BLaER1 treated with 17β-estradiol and CSF1 and Interleukin-3, amounts not matched to agents 10 nM and 100 nM (cell line): Measurements from ENCODE around the gene HDHD5.
A peak's percentile ranks its signal among the peaks of the same experiment; 100 is the strongest.

ENCODE experiments used
- H3K27ac ChIP-seq, 11 experiments: shearing (Covaris generic); formaldehyde crosslinking; 2 replicates each; pipeline ENCODE4 v1.8.1; 2022
- H3K27me3 ChIP-seq, 11 experiments: shearing (Covaris generic); formaldehyde crosslinking; 2 replicates each; pipeline ENCODE4 v1.8.1; 2022
- H3K36me3 ChIP-seq, 11 experiments: shearing (Covaris generic); formaldehyde crosslinking; 2 replicates each; pipeline ENCODE4 v1.8.1; 2022
- H3K4me1 ChIP-seq, 10 experiments: shearing (Covaris generic); formaldehyde crosslinking; 2 replicates each; pipeline ENCODE4 v1.8.1; 2022
- H3K4me2 ChIP-seq, 11 experiments: shearing (Covaris generic); formaldehyde crosslinking; 2 replicates each; pipeline ENCODE4 v1.8.1; 2022
- H3K4me3 ChIP-seq, 10 experiments: shearing (Covaris generic); formaldehyde crosslinking; 2 replicates each; pipeline ENCODE4 v1.8.1; 2022
- H3K9ac ChIP-seq, 11 experiments: shearing (Covaris generic); formaldehyde crosslinking; 2 replicates each; pipeline ENCODE4 v1.8.1; 2022
- H3K9me3 ChIP-seq, 11 experiments: shearing (Covaris generic); formaldehyde crosslinking; replicated peaks in 1 of 11; 2 replicates each; pipeline ENCODE4 v1.8.1; 2022
- H4K20me1 ChIP-seq, 11 experiments: shearing (Covaris generic); formaldehyde crosslinking; 2 replicates each; pipeline ENCODE4 v1.8.1; 2022
- Cebpa-rat ChIP-seq, 11 experiments: shearing (Covaris generic); IDR thresholded peaks; 2 replicates each; pipeline ENCODE4 v1.8.1; 2022

HDHD5 gene

GRCh38 chr22:17102297-17102667 is 56.8 kb downstream of the HDHD5 start:
- peak overlapping the region in 10 of 11 experiments; percentile 8 to 87 (median 78); a peak in 18 of 22 replicates for H3K9ac ChIP-seq
- no peaks in the 10 kb centered on the region for H3K27me3 ChIP-seq
- H3K36me3 ChIP-seq: peaks cover 83 to 94% (median 87%) of the 10 kb centered on the region in 11 experiments
- TF ChIP-seq Cebpa-rat (IDR thresholded peaks at IDR 0.05): no peak
- peaks cover 0 to 32% (median 0%) of the 10 kb centered on the region in 11 experiments; a peak in 5 of 22 replicates for H4K20me1 ChIP-seq
- peaks cover 49 to 100% (median 97%) of the 10 kb centered on the region in 10 experiments for H3K4me1 ChIP-seq
- H3K9me3 ChIP-seq: no peaks in the 10 kb centered on the region
- H3K27ac ChIP-seq: peak overlapping the region; percentile 38 to 98 (median 94); a peak in 21 of 22 replicates
- H3K4me2 ChIP-seq: peak overlapping the region in 10 of 11 experiments; percentile 30 to 100 (median 90); a peak in 20 of 22 replicates
- peak overlapping the region in 5 of 10 experiments; percentile 17 to 53 (median 33); a peak in 6 of 20 replicates for H3K4me3 ChIP-seq

GRCh38 chr22:17101475-17102296 is 57.4 kb downstream of the HDHD5 start:
- TF ChIP-seq Cebpa-rat (IDR thresholded peaks at IDR 0.05): no peak
- Histone ChIP-seq H3K4me1 (peaks cover 49 to 100% (median 97%) of the 10 kb centered on the region in 10 experiments), H3K4me2 (peak overlapping the region in 10 of 11 experiments; percentile 30 to 100 (median 90); a peak in 20 of 22 replicates), H3K9me3 (no peaks in the 10 kb centered on the region), H3K27me3 (no peaks in the 10 kb centered on the region), H4K20me1 (peaks cover 0 to 38% (median 0%) of the 10 kb centered on the region in 11 experiments; a peak in 6 of 22 replicates), H3K36me3 (peaks cover 88 to 94% (median 90%) of the 10 kb centered on the region in 11 experiments), H3K9ac (peak overlapping the region; percentile 8 to 87 (median 78); a peak in 19 of 22 replicates), H3K4me3 (peak overlapping the region in 5 of 10 experiments; percentile 17 to 53 (median 34); a peak in 6 of 20 replicates), H3K27ac (peak overlapping the region; percentile 38 to 98 (median 94); a peak in 21 of 22 replicates)

GRCh38 chr22:17100621-17101020 is 58.5 kb downstream of the HDHD5 start:
- Histone ChIP-seq H3K9me3 (no peaks in the 10 kb centered on the region), H3K27me3 (no peaks in the 10 kb centered on the region), H3K36me3 (peaks cover 84 to 94% (median 92%) of the 10 kb centered on the region in 11 experiments), H3K4me1 (peaks cover 49 to 100% (median 97%) of the 10 kb centered on the region in 10 experiments), H4K20me1 (peaks cover 2 to 49% (median 8%) of the 10 kb centered on the region in 11 experiments; a peak in 18 of 22 replicates), H3K4me3 (peak overlapping the region in 5 of 10 experiments; percentile 8 to 53 (median 15); a peak in 6 of 20 replicates), H3K9ac (peak overlapping the region in 9 of 11 experiments; percentile 58 to 87 (median 80); a peak in 16 of 22 replicates), H3K4me2 (peak overlapping the region in 10 of 11 experiments; percentile 19 to 100 (median 90); a peak in 20 of 22 replicates), H3K27ac (peak overlapping the region in 10 of 11 experiments; percentile 72 to 98 (median 95); a peak in 20 of 22 replicates)
- TF ChIP-seq Cebpa-rat (IDR thresholded peaks at IDR 0.05): no peak

GRCh38 chr22:17098379-17098819 is 60.7 kb downstream of the HDHD5 start:
- Histone ChIP-seq H3K4me1 (peaks cover 54 to 100% (median 97%) of the 10 kb centered on the region in 10 experiments), H3K4me3 (peak overlapping the region in 7 of 10 experiments; percentile 18 to 57 (median 34); a peak in 11 of 20 replicates), H4K20me1 (peaks cover 18 to 63% (median 28%) of the 10 kb centered on the region in 11 experiments), H3K36me3 (peaks cover 73 to 94% (median 89%) of the 10 kb centered on the region in 11 experiments), H3K4me2 (peak overlapping the region; percentile 78 to 100 (median 95)), H3K9ac (peak overlapping the region; percentile 71 to 87 (median 82); a peak in 21 of 22 replicates), H3K9me3 (no peaks in the 10 kb centered on the region), H3K27me3 (no peaks in the 10 kb centered on the region), H3K27ac (peak overlapping the region; percentile 78 to 98 (median 94))
- TF ChIP-seq Cebpa-rat (IDR thresholded peaks at IDR 0.05): peak; percentile 44 to 100 (median 98); a peak in 20 of 22 replicates

GRCh38 chr22:17097701-17098100 is 61.4 kb downstream of the HDHD5 start:
- H3K9me3 ChIP-seq: no peaks in the 10 kb centered on the region
- H3K4me1 ChIP-seq: peaks cover 54 to 100% (median 97%) of the 10 kb centered on the region in 10 experiments
- H3K4me2 ChIP-seq: peak overlapping the region; percentile 78 to 100 (median 95)
- TF ChIP-seq Cebpa-rat (IDR thresholded peaks at IDR 0.05): no peak
- peak overlapping the region; percentile 71 to 84 (median 80) for H3K9ac ChIP-seq
- peaks cover 25 to 69% (median 35%) of the 10 kb centered on the region in 11 experiments for H4K20me1 ChIP-seq
- H3K36me3 ChIP-seq: peaks cover 71 to 94% (median 89%) of the 10 kb centered on the region in 11 experiments
- peak overlapping the region in 9 of 10 experiments; percentile 5 to 57 (median 39); a peak in 17 of 20 replicates for H3K4me3 ChIP-seq
- H3K27me3 ChIP-seq: no peaks in the 10 kb centered on the region
- peak overlapping the region; percentile 78 to 98 (median 94) for H3K27ac ChIP-seq

GRCh38 chr22:17097062-17097461 is 62.0 kb downstream of the HDHD5 start:
- Histone ChIP-seq H3K4me2 (peak overlapping the region; percentile 78 to 100 (median 95)), H3K27ac (peak overlapping the region; percentile 78 to 98 (median 94)), H3K9me3 (no peaks in the 10 kb centered on the region), H4K20me1 (peaks cover 31 to 76% (median 41%) of the 10 kb centered on the region in 11 experiments), H3K4me3 (peak overlapping the region in 8 of 10 experiments; percentile 37 to 57 (median 39); a peak in 12 of 20 replicates), H3K36me3 (peaks cover 65 to 94% (median 87%) of the 10 kb centered on the region in 11 experiments), H3K27me3 (no peaks in the 10 kb centered on the region), H3K9ac (peak overlapping the region; percentile 71 to 84 (median 80); a peak in 21 of 22 replicates), H3K4me1 (peaks cover 59 to 100% (median 97%) of the 10 kb centered on the region in 10 experiments)
- no peak for TF ChIP-seq Cebpa-rat (IDR thresholded peaks at IDR 0.05)

- Histone ChIP-seq H3K9me3 (0 out of 22 replicates have a peak, but pooled peaks cover 0 to under 1% (median 0%) of the 10 kb centered on the region in 11 experiments), H3K4me1 (peaks cover 69 to 100% (median 97%) of the 10 kb centered on the region in 10 experiments)
- no peak for TF ChIP-seq Cebpa-rat (IDR thresholded peaks at IDR 0.05)
These were observed 63.0 kb downstream of the HDHD5 start for GRCh38 chr22:17096071-17096470.

GRCh38 chr22:17095538-17095937 is 63.5 kb downstream of the HDHD5 start:
- 0 out of 22 replicates have a peak, but pooled peaks cover 0 to 4% (median 0%) of the 10 kb centered on the region in 11 experiments for H3K9me3 ChIP-seq
- peaks cover 74 to 100% (median 97%) of the 10 kb centered on the region in 10 experiments for H3K4me1 ChIP-seq
- peak overlapping the region in 6 of 10 experiments; percentile 19 to 57 (median 39); a peak in 6 of 20 replicates for H3K4me3 ChIP-seq
- TF ChIP-seq Cebpa-rat (IDR thresholded peaks at IDR 0.05): no peak
- no peaks in the 10 kb centered on the region for H3K27me3 ChIP-seq
- peaks cover 47 to 80% (median 56%) of the 10 kb centered on the region in 11 experiments for H4K20me1 ChIP-seq
- H3K27ac ChIP-seq: peak overlapping the region; percentile 78 to 98 (median 94); a peak in 21 of 22 replicates
- peak overlapping the region; percentile 78 to 100 (median 95) for H3K4me2 ChIP-seq
- peaks cover 54 to 94% (median 85%) of the 10 kb centered on the region in 11 experiments for H3K36me3 ChIP-seq
- H3K9ac ChIP-seq: peak overlapping the region; percentile 47 to 84 (median 80); a peak in 19 of 22 replicates

More at GRCh38 chr22:17096071-17096470, 63.0 kb downstream of the HDHD5 start:
- peaks cover 41 to 80% (median 51%) of the 10 kb centered on the region in 11 experiments for H4K20me1 ChIP-seq
- peak overlapping the region; percentile 78 to 98 (median 94); a peak in 21 of 22 replicates for H3K27ac ChIP-seq
- H3K36me3 ChIP-seq: peaks cover 57 to 94% (median 86%) of the 10 kb centered on the region in 11 experiments
- H3K27me3 ChIP-seq: no peaks in the 10 kb centered on the region
- peak overlapping the region; percentile 78 to 100 (median 95) for H3K4me2 ChIP-seq
- peak overlapping the region in 5 of 10 experiments; percentile 39 to 57 (median 39); a peak in 10 of 20 replicates for H3K4me3 ChIP-seq
- H3K9ac ChIP-seq: peak overlapping the region; percentile 47 to 84 (median 80); a peak in 21 of 22 replicates
